Germinal center (tissue), 1 donor: ENCODE results near the gene PGAP1.

Source experiments
- DNase-seq: peaks from one replicate; pipeline ENCODE4 v3.0.0; 2012; ENCODE audit warnings: mixed read lengths, low spot score

The PGAP1 gene

DNA sequence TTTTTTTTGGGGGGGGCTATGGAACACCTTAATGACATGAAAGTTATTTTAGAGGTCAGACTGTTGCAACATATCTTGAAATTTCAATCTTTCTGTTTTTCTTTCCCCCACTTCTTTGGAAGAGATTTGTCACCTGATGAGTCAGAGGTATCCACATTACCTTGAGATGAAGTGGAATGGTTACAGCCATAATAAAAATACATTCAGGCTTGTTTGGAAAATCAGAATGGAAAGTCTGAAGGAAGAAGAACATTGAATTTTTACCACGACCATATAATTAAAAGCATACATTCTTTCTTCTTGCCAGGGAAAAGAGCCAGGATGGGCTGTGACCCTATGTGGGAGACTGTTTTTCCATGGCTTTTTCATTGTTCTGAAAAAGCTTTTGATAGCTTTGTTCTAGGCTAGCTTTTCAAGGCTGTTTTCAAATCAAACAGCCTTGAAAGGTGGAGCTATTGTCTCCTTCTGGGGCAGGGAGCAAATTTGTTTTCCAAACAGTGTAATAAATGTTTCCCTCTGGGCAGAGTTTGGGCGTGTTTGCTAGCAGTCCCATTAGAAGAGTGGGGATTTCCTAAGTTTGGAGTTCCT is 124.7 kb downstream of the PGAP1 start:
- DNase-seq, result no peak

DNA sequence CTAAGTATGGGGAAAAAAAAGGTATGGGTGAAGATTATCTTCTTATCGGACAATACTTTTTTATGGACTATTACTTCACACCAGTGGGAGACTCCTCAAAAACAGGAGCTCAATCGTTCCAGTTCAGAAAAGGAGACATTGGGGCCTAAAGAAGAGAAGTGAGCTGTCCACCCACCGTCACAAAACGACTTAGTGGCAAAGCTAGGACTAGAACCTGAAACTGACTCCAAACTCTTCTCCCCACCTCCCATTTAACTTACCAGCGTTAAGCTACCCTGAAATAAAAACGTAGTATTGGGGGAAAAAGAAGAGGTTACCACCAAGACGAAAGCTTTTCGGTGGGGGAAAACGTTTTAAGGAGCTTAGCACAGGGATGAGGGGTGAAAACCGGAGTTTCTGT is 127.5 kb downstream of the PGAP1 start:
- DNase-seq, result no peak

DNA sequence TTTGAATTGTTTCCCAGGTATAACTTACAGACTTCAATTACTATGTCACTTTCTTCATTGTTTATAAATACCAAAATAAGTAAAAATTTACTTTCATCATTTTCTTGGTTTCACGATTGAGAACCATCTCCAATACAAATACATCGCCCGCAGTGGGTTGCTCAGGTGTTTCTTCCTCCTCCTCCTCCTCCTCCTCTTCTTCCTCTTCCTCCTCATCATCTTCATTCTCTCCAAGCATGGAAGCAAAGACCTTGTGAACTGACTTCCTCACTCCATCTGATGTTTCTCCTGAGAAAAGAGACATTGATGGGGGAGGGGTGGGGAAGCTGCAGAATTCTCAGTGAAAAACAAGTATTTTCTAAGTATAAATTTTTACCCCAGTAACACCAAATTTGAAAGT is 133.6 kb downstream of the PGAP1 start:
- DNase-seq, result no peak

DNA sequence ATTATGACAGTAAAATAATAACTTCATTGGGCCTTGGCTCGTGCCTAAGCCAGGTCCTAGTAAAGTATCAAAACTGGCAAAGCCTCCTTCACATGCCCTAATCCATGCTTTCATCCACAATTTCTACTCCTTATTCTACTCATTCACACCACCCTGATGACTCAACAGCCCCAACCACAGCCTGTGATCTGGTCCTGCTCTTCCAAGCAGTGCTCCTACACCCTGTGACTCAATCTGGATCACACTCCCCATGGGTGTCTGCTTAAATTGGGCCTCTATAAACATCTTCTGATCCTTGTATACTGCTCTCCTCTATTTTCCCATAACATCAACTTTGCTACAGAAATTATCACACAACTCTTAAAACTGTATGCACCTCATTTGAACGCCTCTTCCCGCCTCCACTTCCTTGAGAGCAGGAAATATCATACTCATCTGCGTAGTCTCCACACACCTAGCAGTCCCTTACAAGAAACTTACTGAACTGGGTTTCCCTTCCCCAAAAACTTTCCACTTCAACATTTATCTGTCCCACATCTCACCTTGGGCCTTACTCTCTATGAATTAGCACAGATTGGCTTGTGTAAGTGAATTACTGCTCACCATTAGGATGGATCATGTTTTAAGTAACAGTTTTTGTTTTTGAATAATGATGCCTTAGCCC is 142.9 kb downstream of the PGAP1 start:
- no peak for DNase-seq
